Lower leg skin (tissue), 3 donors: ENCODE measurements around the gene PSG7.
"Not testable (repeated sequence)": the region's sequence is repeated elsewhere in the genome, so short reads cannot be mapped to it uniquely, and the experiment has no call there.

Experiments
- CTCF ChIP-seq, 3 donors: fragments of 450-650 bp; IDR thresholded peaks; one replicate each; pipeline ENCODE4 v1.5.1; 2016; ENCODE audit warnings: antibody characterized with exemption in 3 of 3, mild to moderate bottlenecking in 3 of 3, moderate library complexity in 2 of 3
- POLR2A ChIP-seq, 2 donors: fragments of 450-650 bp; IDR thresholded peaks; one replicate each; pipeline ENCODE4 v1.6.1; 2016 to 2017; ENCODE audit warnings: antibody characterized with exemption in 2 of 2, mild to moderate bottlenecking in 1 of 2, moderate library complexity in 1 of 2

- TF ChIP-seq CTCF, POLR2A (IDR thresholded peaks at IDR 0.05): not testable (repeated sequence)
Measured at GRCh38 chr19:42911731-42912130, 25.3 kb downstream of the PSG7 start.
